A549 (cell line): ENCODE data around the gene FBH1. TPM values are rescaled to one million over a fixed set of nuclear protein-coding genes. Genes with fewer than 3 reads are reported as not detected.

Experiments
- ATAC-seq, 2 experiments: fragments of 200-7000 bp in 1 of 2; fragments of >200 bp in 1 of 2; cut with Nextera tagmentation in 1 of 2; cut with Tn5 transposase in 1 of 2; 3 replicates each; pipeline versions ENCODE4 v1.8.0 to v1.9.1; 2018 to 2020; ENCODE audit warnings: mild to moderate bottlenecking in 1 of 2, moderate library complexity in 1 of 2
- CTCF ChIA-PET: fragments of 300-600 bp; sonication (Branson Sonifier 250); formaldehyde crosslinking; extraction: SDS; loops from one replicate; lab custom pipeline; 2021; ENCODE audit warnings: antibody characterized with exemption, inconsistent platforms; lab: Yijun Ruan, JAX
- POLR2A ChIA-PET: fragments of 350-600 bp; formaldehyde crosslinking; extraction: SDS; loops from one replicate; lab custom pipeline; 2021; ENCODE audit warnings: antibody characterized with exemption, inconsistent platforms; lab: Yijun Ruan, JAX
- DNase-seq, 2 experiments: peaks; one replicate each; pipeline versions ENCODE4 v3.0.0 to v3.0.0-alpha.2; 2011 to 2016; ENCODE audit warnings: low read depth in 1 of 2, low spot score in 1 of 2
- FAIRE-seq: peaks from 2 replicates; lab custom pipeline; 2011; peaks lifted over from hg19 to GRCh38; lab: Jason Lieb, UNC
- H3K27ac ChIP-seq, 2 experiments: fragments of >200 bp; sonication (Bioruptor Twin); formaldehyde crosslinking; 3 replicates each; pipeline ENCODE4 v1.5.1; 2016 to 2017
- H3K4me1 ChIP-seq: fragments of >200 bp; sonication (Bioruptor Twin); formaldehyde crosslinking; 3 replicates; pipeline ENCODE4 v1.6.1; 2016
- H3K4me2 ChIP-seq: fragments of >200 bp; sonication (Bioruptor Twin); formaldehyde crosslinking; 3 replicates; pipeline ENCODE4 v1.6.1; 2016
- H3K4me3 ChIP-seq: fragments of >200 bp; sonication (Bioruptor Twin); formaldehyde crosslinking; 3 replicates; pipeline ENCODE4 v1.5.1; 2016
- H3K9me3 ChIP-seq: fragments of >200 bp; sonication (Bioruptor Twin); formaldehyde crosslinking; 3 replicates; pipeline ENCODE4 v1.6.1; 2016
- CBX8 ChIP-seq: fragments of 200-600 bp; sonication (generic); IDR thresholded peaks from 2 replicates; pipeline ENCODE4 v1.6.1; 2016
- CEBPB ChIP-seq, 2 experiments: fragments of >200 bp in 1 of 2; sonication (Bioruptor Twin) in 1 of 2; formaldehyde crosslinking in 1 of 2; IDR thresholded peaks; 2 replicates each; pipeline ENCODE4 v1.6.1; 2012 to 2016
- ESRRA ChIP-seq: fragments of 150-350 bp; IDR thresholded peaks from 2 replicates; pipeline ENCODE4 v1.6.1; 2014; ENCODE audit warnings: mild to moderate bottlenecking, low read length, borderline replicate concordance
- HDAC2 ChIP-seq: fragments of 200-600 bp; sonication (generic); IDR thresholded peaks from 2 replicates; pipeline ENCODE4 v1.6.1; 2016
- HOXB13 ChIP-seq: fragments of 250-450 bp; sonication (Bioruptor Pico); IDR thresholded peaks from 2 replicates; pipeline ENCODE4 v1.5.0; 2020; ENCODE audit warnings: low read depth, mild to moderate bottlenecking, moderate library complexity
- JUN ChIP-seq, 2 experiments: fragments of >200 bp; sonication (Bioruptor Twin); formaldehyde crosslinking; IDR thresholded peaks; 2 replicates in 1 of 2; 3 replicates in 1 of 2; pipeline ENCODE4 v1.6.1; 2016 to 2017
- JUNB ChIP-seq: fragments of >200 bp; sonication (Bioruptor Twin); formaldehyde crosslinking; IDR thresholded peaks from 2 replicates; pipeline ENCODE4 v1.6.1; 2016
- KDM1A ChIP-seq: fragments of 200-600 bp; sonication (generic); IDR thresholded peaks from 2 replicates; pipeline ENCODE4 v1.6.1; 2016; ENCODE audit warnings: low read depth, mild to moderate bottlenecking
- KDM5A ChIP-seq: fragments of 200-600 bp; sonication (generic); IDR thresholded peaks from 2 replicates; pipeline ENCODE4 v1.6.1; 2016; ENCODE audit warnings: antibody characterized with exemption, mild to moderate bottlenecking
- MAFK ChIP-seq: fragments of 450-650 bp; IDR thresholded peaks from 2 replicates; pipeline ENCODE4 v1.6.1; 2014; ENCODE audit not compliant: partially characterized antibody
- MAZ ChIP-seq: fragments of 150-350 bp; IDR thresholded peaks from 2 replicates; pipeline ENCODE4 v1.6.1; 2014; ENCODE audit warnings: antibody characterized with exemption, low read depth, low read length, borderline replicate concordance
- MYC ChIP-seq: IDR thresholded peaks from 2 replicates; pipeline ENCODE4 v1.6.1; 2012; ENCODE audit warnings: mild to moderate bottlenecking, inconsistent platforms, low read length, improper control_type of control experiment, borderline replicate concordance
- NR3C1 ChIP-seq: fragments of >200 bp; sonication (Bioruptor Twin); formaldehyde crosslinking; IDR thresholded peaks from 3 replicates; pipeline ENCODE4 v1.6.1; 2017
- PHF8 ChIP-seq: fragments of 200-600 bp; sonication (generic); IDR thresholded peaks from 2 replicates; pipeline ENCODE4 v1.6.1; 2016; ENCODE audit warnings: low read depth, mild to moderate bottlenecking, antibody characterized with exemption, moderate library complexity, borderline replicate concordance
- POLR2A ChIP-seq: IDR thresholded peaks from 2 replicates; pipeline ENCODE4 v1.6.1; 2012; ENCODE audit warnings: mild to moderate bottlenecking, low read length
- RCOR1 ChIP-seq: fragments of 150-350 bp; IDR thresholded peaks from 2 replicates; pipeline ENCODE4 v1.6.1; 2014; ENCODE audit warnings: antibody characterized with exemption, low read length, low read depth
- RFX5 ChIP-seq: fragments of 450-650 bp; IDR thresholded peaks from 2 replicates; pipeline ENCODE4 v1.7.1; 2014; ENCODE audit warnings: antibody characterized with exemption, mild to moderate bottlenecking, moderate library complexity
- RNF2 ChIP-seq: fragments of 200-600 bp; sonication (generic); IDR thresholded peaks from 2 replicates; pipeline ENCODE4 v1.6.1; 2016; ENCODE audit warnings: low read depth, mild to moderate bottlenecking, antibody characterized with exemption, moderate library complexity, borderline replicate concordance
- ZFP36 ChIP-seq: fragments of 450-650 bp; IDR thresholded peaks from 2 replicates; pipeline ENCODE4 v1.6.1; 2014; ENCODE audit warnings: borderline replicate concordance; ENCODE audit not compliant: partially characterized antibody
- ZNF302 ChIP-seq: fragments of 250-450 bp; sonication (Bioruptor Pico); IDR thresholded peaks from 2 replicates; pipeline ENCODE4 v1.9.0; 2021; ENCODE audit warnings: inconsistent platforms, mild to moderate bottlenecking, moderate library complexity
- ZSCAN20 ChIP-seq: fragments of 250-450 bp; sonication (Bioruptor Pico); IDR thresholded peaks from 2 replicates; pipeline ENCODE4 v1.8.0; 2022; ENCODE audit warnings: mild to moderate bottlenecking, moderate library complexity
- WGBS: methylation state at CpG from one replicate; pipeline ENCODE4 v1.1.6; 2017; ENCODE audit errors: missing lambda C conversion rate; 5-methylcytosine and 5-hydroxymethylcytosine counted together
- polyA plus RNA-seq, 4 experiments: library from polyadenylated mRNA; depleted of rRNA in 3 of 4; stranded (reverse); fragments of >200 nt; fragmentation: RNase III in 1 of 4; extraction: RNeasy Plus Mini Kit Qiagen cat#74134 plus additional on column Dnase treatment in 1 of 4; gene quantifications; 2 replicates in 3 of 4; 3 replicates in 1 of 4; pipeline ENCODE4 v1.2.3, GENCODE V29; 2011 to 2017
- TF ChIP-seq, protein P1 (sequence below): fragments of 200-600 bp; sonication (generic); IDR thresholded peaks from 2 replicates; pipeline ENCODE4 v1.6.1; 2016; ENCODE audit warnings: antibody characterized with exemption, mild to moderate bottlenecking, moderate library complexity
- TF ChIP-seq, protein P2 (sequence below): fragments of >200 bp; sonication (Bioruptor Twin); formaldehyde crosslinking; IDR thresholded peaks from 3 replicates; pipeline ENCODE4 v1.6.1; 2016
- TF ChIP-seq, protein P3 (sequence below): fragments of 250-450 bp; sonication (Bioruptor Pico); IDR thresholded peaks from 2 replicates; pipeline ENCODE4 v1.5.0; 2021; ENCODE audit warnings: mild to moderate bottlenecking, moderate library complexity, borderline replicate concordance
- TF ChIP-seq, protein P4 (sequence below): IDR thresholded peaks from 2 replicates; pipeline ENCODE4 v1.6.1; 2012

Gene FBH1
- polyA plus RNA-seq, 2 of the 4 experiments (the other 2 are of a cell fraction): 43.9 to 56.5 TPM

DNA sequence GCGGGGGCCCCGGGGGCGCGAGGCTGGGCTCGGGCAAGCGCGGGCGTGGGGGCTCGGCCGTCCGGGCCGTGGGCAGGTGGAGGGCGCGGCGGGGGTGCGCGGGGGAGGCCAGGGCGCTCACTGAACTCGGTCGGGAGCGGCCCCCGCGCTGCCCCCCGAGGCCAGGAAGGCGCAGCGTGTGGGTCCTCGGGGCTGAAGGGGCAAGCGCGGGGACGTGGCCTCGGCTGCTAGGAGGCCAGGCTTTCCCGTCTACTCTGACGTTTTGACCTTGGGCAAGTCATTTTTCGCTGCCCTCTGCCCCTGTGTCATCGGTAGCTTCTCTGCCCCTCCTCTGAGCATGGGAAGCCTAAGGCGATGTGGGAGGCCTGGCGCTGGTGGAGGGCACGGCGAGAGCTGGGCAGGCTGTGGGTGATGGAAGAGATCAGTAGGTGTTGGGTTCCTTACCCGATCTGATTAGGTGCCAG is 441 bp downstream of the FBH1 start:
- Histone ChIP-seq H3K4me2 (peak overlapping the region; percentile 80), H3K9me3 (no peaks in the 10 kb centered on the region), H3K4me3 (peak overlapping the region; percentile 81), H3K27ac (peak overlapping the region; percentile 89 to 97), H3K4me1 (peaks cover 23% of the 10 kb centered on the region)
- DNase-seq (peak; percentile 14 to 40), FAIRE-seq (no peak), ATAC-seq (peak in 1 of 2 experiments; percentile 24; a peak in 3 of 6 replicates)
- TF ChIP-seq ZSCAN20 (CRISPR knock-in tag) (no peak), RCOR1 (no peak), ZFP36 (no peak), PHF8 (no peak), ZNF302 (CRISPR knock-in tag) (no peak), MYC (no peak), CBX8 (no peak), NR3C1 (no peak), CEBPB (IDR thresholded peaks at IDR 0.05) (no peak), HDAC2 (no peak)
- TF ChIP-seq, protein P1, sequence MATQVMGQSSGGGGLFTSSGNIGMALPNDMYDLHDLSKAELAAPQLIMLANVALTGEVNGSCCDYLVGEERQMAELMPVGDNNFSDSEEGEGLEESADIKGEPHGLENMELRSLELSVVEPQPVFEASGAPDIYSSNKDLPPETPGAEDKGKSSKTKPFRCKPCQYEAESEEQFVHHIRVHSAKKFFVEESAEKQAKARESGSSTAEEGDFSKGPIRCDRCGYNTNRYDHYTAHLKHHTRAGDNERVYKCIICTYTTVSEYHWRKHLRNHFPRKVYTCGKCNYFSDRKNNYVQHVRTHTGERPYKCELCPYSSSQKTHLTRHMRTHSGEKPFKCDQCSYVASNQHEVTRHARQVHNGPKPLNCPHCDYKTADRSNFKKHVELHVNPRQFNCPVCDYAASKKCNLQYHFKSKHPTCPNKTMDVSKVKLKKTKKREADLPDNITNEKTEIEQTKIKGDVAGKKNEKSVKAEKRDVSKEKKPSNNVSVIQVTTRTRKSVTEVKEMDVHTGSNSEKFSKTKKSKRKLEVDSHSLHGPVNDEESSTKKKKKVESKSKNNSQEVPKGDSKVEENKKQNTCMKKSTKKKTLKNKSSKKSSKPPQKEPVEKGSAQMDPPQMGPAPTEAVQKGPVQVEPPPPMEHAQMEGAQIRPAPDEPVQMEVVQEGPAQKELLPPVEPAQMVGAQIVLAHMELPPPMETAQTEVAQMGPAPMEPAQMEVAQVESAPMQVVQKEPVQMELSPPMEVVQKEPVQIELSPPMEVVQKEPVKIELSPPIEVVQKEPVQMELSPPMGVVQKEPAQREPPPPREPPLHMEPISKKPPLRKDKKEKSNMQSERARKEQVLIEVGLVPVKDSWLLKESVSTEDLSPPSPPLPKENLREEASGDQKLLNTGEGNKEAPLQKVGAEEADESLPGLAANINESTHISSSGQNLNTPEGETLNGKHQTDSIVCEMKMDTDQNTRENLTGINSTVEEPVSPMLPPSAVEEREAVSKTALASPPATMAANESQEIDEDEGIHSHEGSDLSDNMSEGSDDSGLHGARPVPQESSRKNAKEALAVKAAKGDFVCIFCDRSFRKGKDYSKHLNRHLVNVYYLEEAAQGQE: no peak
- TF ChIP-seq, protein P2, sequence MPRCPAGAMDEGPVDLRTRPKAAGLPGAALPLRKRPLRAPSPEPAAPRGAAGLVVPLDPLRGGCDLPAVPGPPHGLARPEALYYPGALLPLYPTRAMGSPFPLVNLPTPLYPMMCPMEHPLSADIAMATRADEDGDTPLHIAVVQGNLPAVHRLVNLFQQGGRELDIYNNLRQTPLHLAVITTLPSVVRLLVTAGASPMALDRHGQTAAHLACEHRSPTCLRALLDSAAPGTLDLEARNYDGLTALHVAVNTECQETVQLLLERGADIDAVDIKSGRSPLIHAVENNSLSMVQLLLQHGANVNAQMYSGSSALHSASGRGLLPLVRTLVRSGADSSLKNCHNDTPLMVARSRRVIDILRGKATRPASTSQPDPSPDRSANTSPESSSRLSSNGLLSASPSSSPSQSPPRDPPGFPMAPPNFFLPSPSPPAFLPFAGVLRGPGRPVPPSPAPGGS: no peak
- ChIA-PET POLR2A (interaction anchor here (0.5 to 1.2 kb wide), 16 partner anchors 8 to 448 kb away, joined by 3 to 15 read pairs (median 3); partner anchors contain the start of genes GDI2 and IL15RA), CTCF (interaction anchor here (0.6 to 1.6 kb wide), 7 partner anchors 9 to 1076 kb away, joined by 3 to 5 read pairs (median 3); no protein-coding TSS in a partner anchor)
- under 1% methylated on average over 21 of the region's 40 CpGs for WGBS

DNA sequence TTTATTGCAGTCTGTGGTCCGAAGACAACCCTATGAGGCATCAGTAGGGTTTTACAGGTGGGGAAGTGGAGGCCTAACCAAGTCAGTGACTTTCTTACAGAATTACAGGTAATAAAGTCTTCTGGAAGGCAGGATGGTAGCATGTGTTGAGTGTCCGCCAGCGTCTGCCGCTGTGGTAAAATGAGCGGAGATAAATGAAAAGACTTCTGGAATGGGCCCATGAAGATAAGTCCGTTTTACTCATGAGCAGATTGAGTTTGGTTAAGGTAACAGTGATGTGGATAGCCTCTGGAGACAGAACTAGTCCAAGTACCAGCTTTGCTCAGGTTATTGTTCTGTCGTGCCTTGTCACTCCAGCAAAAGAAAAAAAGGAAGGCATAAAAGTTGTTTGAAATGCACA is 966 bp downstream of the FBH1 start:
- POLR2A ChIA-PET: interaction anchor here (1.2 kb wide), 1 partner anchor 41 kb away, joined by 3 read pairs; no protein-coding TSS in a partner anchor
- Histone ChIP-seq H3K4me3 (peak overlapping the region; percentile 81), H3K4me2 (peak overlapping the region; percentile 80), H3K4me1 (peaks cover 23% of the 10 kb centered on the region)
- no peak for DNase-seq
- CTCF ChIA-PET: interaction anchor here (0.8 kb wide), 2 partner anchors 12 to 1076 kb away, joined by 3 to 6 read pairs; no protein-coding TSS in a partner anchor
- TF ChIP-seq ZSCAN20 (CRISPR knock-in tag) (no peak), JUN (IDR thresholded peaks at IDR 0.05) (no peak), HOXB13 (CRISPR knock-in tag) (no peak), CEBPB (IDR thresholded peaks at IDR 0.05) (no peak), MAZ (no peak), ESRRA (no peak), KDM5A (no peak), JUNB (no peak), KDM1A (no peak), CBX8 (no peak), RFX5 (no peak), POLR2A (no peak), RNF2 (no peak), MAFK (no peak)
- TF ChIP-seq, protein P3, sequence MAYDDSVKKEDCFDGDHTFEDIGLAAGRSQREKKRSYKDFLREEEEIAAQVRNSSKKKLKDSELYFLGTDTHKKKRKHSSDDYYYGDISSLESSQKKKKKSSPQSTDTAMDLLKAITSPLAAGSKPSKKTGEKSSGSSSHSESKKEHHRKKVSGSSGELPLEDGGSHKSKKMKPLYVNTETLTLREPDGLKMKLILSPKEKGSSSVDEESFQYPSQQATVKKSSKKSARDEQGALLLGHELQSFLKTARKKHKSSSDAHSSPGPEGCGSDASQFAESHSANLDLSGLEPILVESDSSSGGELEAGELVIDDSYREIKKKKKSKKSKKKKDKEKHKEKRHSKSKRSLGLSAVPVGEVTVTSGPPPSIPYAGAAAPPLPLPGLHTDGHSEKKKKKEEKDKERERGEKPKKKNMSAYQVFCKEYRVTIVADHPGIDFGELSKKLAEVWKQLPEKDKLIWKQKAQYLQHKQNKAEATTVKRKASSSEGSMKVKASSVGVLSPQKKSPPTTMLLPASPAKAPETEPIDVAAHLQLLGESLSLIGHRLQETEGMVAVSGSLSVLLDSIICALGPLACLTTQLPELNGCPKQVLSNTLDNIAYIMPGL (CRISPR knock-in tag): no peak
- TF ChIP-seq, protein P4, sequence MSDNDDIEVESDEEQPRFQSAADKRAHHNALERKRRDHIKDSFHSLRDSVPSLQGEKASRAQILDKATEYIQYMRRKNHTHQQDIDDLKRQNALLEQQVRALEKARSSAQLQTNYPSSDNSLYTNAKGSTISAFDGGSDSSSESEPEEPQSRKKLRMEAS: no peak
- TF ChIP-seq, all 56 proteins: peak for 0
- ATAC-seq: no peak
- Histone ChIP-seq H3K9me3 (no peaks in the 10 kb centered on the region), H3K27ac (peak overlapping the region; percentile 89 to 97)
- FAIRE-seq: no peak
- WGBS: 72% methylated on average over 7 of the region's 7 CpGs
